ENCODE data around the gene RNF144B.
"Not testable (repeated sequence)": the region's sequence is repeated elsewhere in the genome, so short reads cannot be mapped to it uniquely, and the experiment has no call there.

DNA sequence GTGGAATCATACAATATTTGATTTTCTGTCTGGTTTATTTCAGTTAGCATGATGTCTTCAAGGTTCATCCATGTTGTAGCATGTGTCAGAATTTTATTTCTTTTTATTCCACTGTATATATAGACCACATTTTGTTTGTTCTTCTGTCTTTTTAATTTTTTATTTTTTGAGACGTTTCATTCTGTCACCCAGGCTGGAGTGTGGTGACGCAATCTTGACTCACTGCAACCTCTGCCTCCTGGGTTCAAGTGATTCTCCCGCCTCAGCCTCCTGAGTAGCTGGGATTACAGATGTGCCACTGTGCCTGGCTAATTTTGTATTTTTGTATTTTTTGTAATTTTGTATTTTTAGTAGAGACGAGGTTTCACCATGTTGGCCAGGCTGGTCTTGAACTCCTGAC lies 11.1 kb downstream of the RNF144B start:
- not testable (repeated sequence) for TF ChIP-seq POLR2AphosphoS5 (IDR thresholded peaks at IDR 0.05; ENCODE audit: low read depth); CTCF (IDR thresholded peaks at IDR 0.05; ENCODE audit: insufficient read depth, low read length)

Measured in HL-60 (cell line).